ENCODE measurements around the gene LHPP.

Gene LHPP

DNA sequence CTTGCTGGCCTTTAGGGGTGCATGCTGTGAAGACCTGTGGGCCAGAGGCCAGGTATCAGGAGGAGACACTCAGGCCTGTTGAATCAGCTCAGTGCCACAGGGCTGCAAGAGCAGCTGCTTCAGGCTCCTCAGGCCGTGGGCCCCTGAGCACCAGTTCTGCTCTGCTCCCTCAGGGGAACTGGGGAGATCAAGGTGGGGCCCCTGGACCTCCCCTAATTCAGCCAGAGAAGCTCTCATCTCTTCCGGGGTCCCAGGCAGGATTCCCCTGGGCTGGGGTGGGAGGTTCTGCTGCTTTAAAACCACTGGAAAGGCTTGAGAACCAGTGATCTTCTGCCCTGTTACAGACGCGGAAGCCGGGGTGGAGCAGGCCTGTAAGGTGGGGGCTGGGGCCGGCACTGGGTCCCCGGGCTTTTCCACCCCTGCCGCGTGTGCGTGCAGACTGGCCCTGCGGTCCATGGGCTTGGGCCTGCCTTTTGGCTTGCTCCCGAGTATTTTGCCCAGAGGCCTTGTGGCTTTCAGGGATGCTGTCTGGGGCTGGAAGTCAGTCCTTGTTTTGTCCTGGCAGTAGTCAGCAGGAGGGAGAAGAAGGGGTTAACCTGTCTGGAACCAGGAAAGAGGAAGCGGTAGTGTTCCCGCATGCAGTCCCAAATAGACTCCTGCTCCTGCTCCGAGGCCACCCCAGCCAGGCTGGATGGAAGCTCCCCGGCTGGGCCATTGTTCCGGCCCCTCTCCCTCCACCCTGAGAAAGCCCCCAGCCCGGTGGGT is 74.3 kb downstream of the LHPP start:
- TF ChIP-seq GABPA (IDR thresholded peaks at IDR 0.05; ENCODE audit: low read depth) (no peak), SPI1 (IDR thresholded peaks at IDR 0.05; ENCODE audit: borderline replicate concordance, low read depth) (peak; percentile 63; the same call in 1 of the 2 replicates)
- Histone ChIP-seq H3K27ac (replicated peaks) (peak overlapping the region; percentile 91), H3K27me3 (ENCODE audit: insufficient read depth, poor library complexity, severe bottlenecking) (no peaks in the 10 kb centered on the region), H3K4me3 (replicated peaks; ENCODE audit: insufficient read depth, low read length) (no peak overlapping the region)
- DNase-seq (ENCODE audit: low read depth in 1 of 2, low spot score in 1 of 2), result peak in 1 of 2 experiments; percentile 57

DNA sequence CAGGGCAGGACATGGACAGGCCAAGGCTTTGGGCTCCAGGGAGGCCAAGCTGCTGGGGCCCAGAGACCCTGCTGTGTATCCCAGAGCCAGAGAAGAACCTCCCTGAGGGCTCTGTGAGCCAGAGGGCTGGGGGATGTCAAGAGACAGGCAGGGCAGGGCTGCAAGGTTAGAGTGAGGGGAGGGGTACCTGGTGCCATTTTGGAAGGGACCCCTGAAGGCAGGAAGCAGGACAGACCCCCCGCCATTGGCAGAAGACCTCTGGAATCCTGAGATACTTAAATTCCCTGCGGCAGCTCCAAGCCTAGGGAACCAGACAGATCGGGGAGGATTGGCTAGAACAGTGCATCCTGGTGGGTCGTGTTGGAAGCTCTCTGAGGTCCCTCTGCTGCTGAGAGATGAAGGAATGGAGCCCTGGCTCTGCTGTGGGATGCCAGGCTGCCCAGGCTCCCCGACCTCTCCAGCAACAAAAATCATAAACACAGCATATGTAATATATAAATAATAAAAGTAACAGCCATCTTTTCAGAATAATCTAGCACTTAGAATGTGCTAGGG is 75.0 kb downstream of the LHPP start:
- Histone ChIP-seq H3K4me3 (replicated peaks; ENCODE audit: insufficient read depth, low read length) (no peak overlapping the region), H3K27ac (replicated peaks) (peak overlapping the region; percentile 91), H3K27me3 (ENCODE audit: insufficient read depth, poor library complexity, severe bottlenecking) (no peaks in the 10 kb centered on the region)
- DNase-seq (ENCODE audit: low read depth in 1 of 2, low spot score in 1 of 2), result no peak
- TF ChIP-seq SPI1 (IDR thresholded peaks at IDR 0.05; ENCODE audit: borderline replicate concordance, low read depth), result no peak
- TF ChIP-seq, protein P1, sequence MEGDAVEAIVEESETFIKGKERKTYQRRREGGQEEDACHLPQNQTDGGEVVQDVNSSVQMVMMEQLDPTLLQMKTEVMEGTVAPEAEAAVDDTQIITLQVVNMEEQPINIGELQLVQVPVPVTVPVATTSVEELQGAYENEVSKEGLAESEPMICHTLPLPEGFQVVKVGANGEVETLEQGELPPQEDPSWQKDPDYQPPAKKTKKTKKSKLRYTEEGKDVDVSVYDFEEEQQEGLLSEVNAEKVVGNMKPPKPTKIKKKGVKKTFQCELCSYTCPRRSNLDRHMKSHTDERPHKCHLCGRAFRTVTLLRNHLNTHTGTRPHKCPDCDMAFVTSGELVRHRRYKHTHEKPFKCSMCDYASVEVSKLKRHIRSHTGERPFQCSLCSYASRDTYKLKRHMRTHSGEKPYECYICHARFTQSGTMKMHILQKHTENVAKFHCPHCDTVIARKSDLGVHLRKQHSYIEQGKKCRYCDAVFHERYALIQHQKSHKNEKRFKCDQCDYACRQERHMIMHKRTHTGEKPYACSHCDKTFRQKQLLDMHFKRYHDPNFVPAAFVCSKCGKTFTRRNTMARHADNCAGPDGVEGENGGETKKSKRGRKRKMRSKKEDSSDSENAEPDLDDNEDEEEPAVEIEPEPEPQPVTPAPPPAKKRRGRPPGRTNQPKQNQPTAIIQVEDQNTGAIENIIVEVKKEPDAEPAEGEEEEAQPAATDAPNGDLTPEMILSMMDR (IDR thresholded peaks at IDR 0.05; ENCODE audit: insufficient read depth, low read length), result no peak
- TF ChIP-seq, protein P2, sequence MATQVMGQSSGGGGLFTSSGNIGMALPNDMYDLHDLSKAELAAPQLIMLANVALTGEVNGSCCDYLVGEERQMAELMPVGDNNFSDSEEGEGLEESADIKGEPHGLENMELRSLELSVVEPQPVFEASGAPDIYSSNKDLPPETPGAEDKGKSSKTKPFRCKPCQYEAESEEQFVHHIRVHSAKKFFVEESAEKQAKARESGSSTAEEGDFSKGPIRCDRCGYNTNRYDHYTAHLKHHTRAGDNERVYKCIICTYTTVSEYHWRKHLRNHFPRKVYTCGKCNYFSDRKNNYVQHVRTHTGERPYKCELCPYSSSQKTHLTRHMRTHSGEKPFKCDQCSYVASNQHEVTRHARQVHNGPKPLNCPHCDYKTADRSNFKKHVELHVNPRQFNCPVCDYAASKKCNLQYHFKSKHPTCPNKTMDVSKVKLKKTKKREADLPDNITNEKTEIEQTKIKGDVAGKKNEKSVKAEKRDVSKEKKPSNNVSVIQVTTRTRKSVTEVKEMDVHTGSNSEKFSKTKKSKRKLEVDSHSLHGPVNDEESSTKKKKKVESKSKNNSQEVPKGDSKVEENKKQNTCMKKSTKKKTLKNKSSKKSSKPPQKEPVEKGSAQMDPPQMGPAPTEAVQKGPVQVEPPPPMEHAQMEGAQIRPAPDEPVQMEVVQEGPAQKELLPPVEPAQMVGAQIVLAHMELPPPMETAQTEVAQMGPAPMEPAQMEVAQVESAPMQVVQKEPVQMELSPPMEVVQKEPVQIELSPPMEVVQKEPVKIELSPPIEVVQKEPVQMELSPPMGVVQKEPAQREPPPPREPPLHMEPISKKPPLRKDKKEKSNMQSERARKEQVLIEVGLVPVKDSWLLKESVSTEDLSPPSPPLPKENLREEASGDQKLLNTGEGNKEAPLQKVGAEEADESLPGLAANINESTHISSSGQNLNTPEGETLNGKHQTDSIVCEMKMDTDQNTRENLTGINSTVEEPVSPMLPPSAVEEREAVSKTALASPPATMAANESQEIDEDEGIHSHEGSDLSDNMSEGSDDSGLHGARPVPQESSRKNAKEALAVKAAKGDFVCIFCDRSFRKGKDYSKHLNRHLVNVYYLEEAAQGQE (IDR thresholded peaks at IDR 0.05; ENCODE audit: insufficient replicate concordance, low read depth), result no peak
- TF ChIP-seq GABPA (IDR thresholded peaks at IDR 0.05; ENCODE audit: low read depth), result no peak
- TF ChIP-seq POLR2AphosphoS5 (IDR thresholded peaks at IDR 0.05; ENCODE audit: low read depth), result no peak

DNA sequence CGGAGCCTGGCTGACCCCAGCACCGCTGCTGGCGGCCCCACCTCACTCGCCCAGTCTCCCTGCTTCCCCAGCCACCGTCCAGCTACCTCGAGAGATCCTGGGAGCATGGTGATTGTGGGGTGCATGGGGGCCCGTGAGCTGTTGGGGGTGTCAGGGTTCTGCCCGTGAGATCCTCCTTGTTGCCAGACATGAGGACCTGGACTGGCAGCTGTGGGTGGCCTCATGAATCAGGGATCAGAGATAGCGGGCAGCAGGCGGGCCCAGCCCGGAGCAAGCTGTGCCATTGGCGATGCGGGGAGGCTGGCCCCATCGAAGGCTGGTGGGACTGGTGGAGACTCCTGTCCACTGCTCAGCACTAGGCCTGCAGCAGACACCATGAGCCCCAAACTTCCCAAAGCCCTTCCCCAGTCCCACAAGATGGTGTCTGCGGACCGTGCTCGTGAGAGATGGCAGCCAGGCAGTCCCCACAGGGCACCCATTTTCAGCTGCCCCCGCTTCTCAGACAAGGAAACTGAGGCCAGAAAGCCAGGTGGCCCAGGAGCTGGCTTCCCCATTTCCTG is 75.6 kb downstream of the LHPP start:
- DNase-seq (ENCODE audit: low read depth in 1 of 2, low spot score in 1 of 2), result no peak
- Histone ChIP-seq H3K4me3 (replicated peaks; ENCODE audit: insufficient read depth, low read length) (no peak overlapping the region), H3K27me3 (ENCODE audit: insufficient read depth, poor library complexity, severe bottlenecking) (no peaks in the 10 kb centered on the region), H3K27ac (replicated peaks) (no peak overlapping the region)
- TF ChIP-seq POLR2AphosphoS5 (IDR thresholded peaks at IDR 0.05; ENCODE audit: low read depth) (no peak), SPI1 (IDR thresholded peaks at IDR 0.05; ENCODE audit: borderline replicate concordance, low read depth) (no peak), GABPA (IDR thresholded peaks at IDR 0.05; ENCODE audit: low read depth) (no peak)
- TF ChIP-seq, protein P2 (IDR thresholded peaks at IDR 0.05; ENCODE audit: insufficient replicate concordance, low read depth), result no peak
- TF ChIP-seq, protein P1 (IDR thresholded peaks at IDR 0.05; ENCODE audit: insufficient read depth, low read length), result no peak

DNA sequence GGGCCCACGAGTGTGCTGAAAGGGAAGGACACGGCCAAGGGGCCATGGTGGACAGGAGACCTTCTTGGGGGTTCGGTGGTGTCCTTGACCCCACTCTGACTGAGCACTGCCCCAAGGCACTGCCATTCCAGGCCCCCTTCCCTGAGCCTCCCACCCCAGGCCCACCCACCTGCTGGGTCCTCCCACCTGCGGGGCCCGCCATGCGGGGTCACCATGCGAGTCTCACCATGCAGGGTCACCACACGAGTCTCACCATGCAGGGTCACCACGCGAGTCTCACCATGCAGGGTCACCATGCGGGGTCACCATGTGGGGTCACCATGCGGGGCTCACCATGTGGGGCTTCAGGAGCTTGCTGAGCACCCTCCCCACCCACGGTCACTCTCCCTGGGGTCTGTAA is 76.3 kb downstream of the LHPP start:
- TF ChIP-seq GABPA (IDR thresholded peaks at IDR 0.05; ENCODE audit: low read depth), result no peak
- TF ChIP-seq, protein P1 (IDR thresholded peaks at IDR 0.05; ENCODE audit: insufficient read depth, low read length), result no peak
- TF ChIP-seq, protein P2 (IDR thresholded peaks at IDR 0.05; ENCODE audit: insufficient replicate concordance, low read depth), result no peak
- no peak for TF ChIP-seq POLR2AphosphoS5 (IDR thresholded peaks at IDR 0.05; ENCODE audit: low read depth)
- TF ChIP-seq SPI1 (IDR thresholded peaks at IDR 0.05; ENCODE audit: borderline replicate concordance, low read depth), result no peak
- no peak overlapping the region for H3K4me3 ChIP-seq (replicated peaks; ENCODE audit: insufficient read depth, low read length)
- no peak overlapping the region for H3K27ac ChIP-seq (replicated peaks)
- H3K27me3 ChIP-seq (ENCODE audit: insufficient read depth, poor library complexity, severe bottlenecking), result no peaks in the 10 kb centered on the region
- DNase-seq (ENCODE audit: low read depth in 1 of 2, low spot score in 1 of 2), result no peak
